PC-9 (cell line): ENCODE measurements around the gene SMIM10L2A. TPM values are rescaled to one million over a fixed set of nuclear protein-coding genes. Genes with fewer than 3 reads are reported as not detected.

Experiments used
- Bru-seq: library from RNA; stranded (reverse); fragments of 400-500 nt; gene quantifications from one replicate; lab custom pipeline; 2021; lab: Mats Ljungman, UMichigan
- BruChase-seq, 2 experiments: library from RNA; stranded (reverse); fragments of 400-500 nt; gene quantifications; one replicate each; lab custom pipeline; 2021; lab: Mats Ljungman, UMichigan
- BruUV-seq: library from RNA; stranded (reverse); fragments of 400-500 nt; replicated peaks from 2 replicates; lab custom pipeline; 2021; lab: Mats Ljungman, UMichigan
- CTCF ChIA-PET: fragments of 300-600 bp; sonication (Branson Sonifier 250); formaldehyde crosslinking; loops from one replicate; lab custom pipeline; 2022; ENCODE audit warnings: antibody characterized with exemption; lab: Charles Lee
- POLR2A ChIA-PET: fragments of 300-600 bp; sonication (Branson Sonifier 250); formaldehyde crosslinking; loops from one replicate; lab custom pipeline; 2022; ENCODE audit warnings: antibody characterized with exemption; ENCODE audit not compliant: unreplicated experiment; lab: Charles Lee
- DNase-seq, 2 experiments: peaks; one replicate each; pipeline versions ENCODE4 v3.0.0 to v3.0.0-alpha.2; 2015 to 2022; ENCODE audit warnings: mixed read lengths in 1 of 2
- H2AFZ ChIP-seq: fragments of 200-600 bp; sonication (generic); 2 replicates; pipeline ENCODE4 v1.8.1; 2017; ENCODE audit warnings: antibody characterized with exemption
- H3F3A ChIP-seq: fragments of 200-600 bp; sonication (generic); 2 replicates; pipeline ENCODE4 v1.8.1; 2017; ENCODE audit warnings: antibody characterized with exemption, mild to moderate bottlenecking, low read depth; ENCODE audit not compliant: insufficient read depth
- H3K27ac ChIP-seq: fragments of 200-600 bp; sonication (generic); 2 replicates; pipeline ENCODE4 v1.6.1; 2016; ENCODE audit warnings: mixed run types
- H3K27me3 ChIP-seq: fragments of 200-600 bp; sonication (generic); 2 replicates; pipeline ENCODE4 v1.6.1; 2016; ENCODE audit warnings: low read depth, mixed run types; ENCODE audit not compliant: insufficient read depth
- H3K36me3 ChIP-seq: fragments of 200-600 bp; sonication (generic); 2 replicates; pipeline ENCODE4 v1.6.1; 2016; ENCODE audit warnings: low read depth, mixed run types
- H3K4me1 ChIP-seq: fragments of 200-600 bp; sonication (generic); replicated peaks from 2 replicates; pipeline ENCODE4 v1.6.1; 2016; ENCODE audit warnings: mixed run types; ENCODE audit not compliant: insufficient read depth
- H3K4me2 ChIP-seq: fragments of 200-600 bp; sonication (generic); 2 replicates; pipeline ENCODE4 v1.6.1; 2017; ENCODE audit warnings: mixed run types
- H3K4me3 ChIP-seq: fragments of 200-600 bp; sonication (generic); 2 replicates; pipeline ENCODE4 v1.6.1; 2016; ENCODE audit warnings: mixed run types
- H3K79me2 ChIP-seq: fragments of 200-600 bp; sonication (generic); 2 replicates; pipeline ENCODE4 v1.6.1; 2017; ENCODE audit warnings: low read depth, mixed run types
- H3K9me2 ChIP-seq: fragments of 200-600 bp; sonication (generic); 2 replicates; pipeline ENCODE4 v1.8.1; 2017; ENCODE audit warnings: mild to moderate bottlenecking; ENCODE audit not compliant: insufficient read depth
- H3K9me3 ChIP-seq: fragments of 200-600 bp; sonication (generic); 2 replicates; pipeline ENCODE4 v1.8.1; 2016; ENCODE audit warnings: low read depth; ENCODE audit not compliant: insufficient read depth
- H4K20me1 ChIP-seq: fragments of 200-600 bp; sonication (generic); 2 replicates; pipeline ENCODE4 v1.8.1; 2017; ENCODE audit not compliant: insufficient read depth
- EZH2 ChIP-seq: fragments of 200-600 bp; sonication (generic); IDR thresholded peaks from 2 replicates; pipeline ENCODE4 v1.8.0; 2017; ENCODE audit warnings: antibody characterized with exemption, low read depth
- intact Hi-C: fragments of 100-400 bp; cut with micrococcal nuclease; formaldehyde crosslinking; loops from one replicate; pipeline ENCODE4 v1.10.0; 2022; ENCODE audit not compliant: unreplicated experiment
- long read RNA-seq: library from polyadenylated mRNA; stranded (forward); transcript quantifications from one replicate; pipeline ENCODE4 v2.0.0, GENCODE V29; 2022
- total RNA-seq: library from RNA; stranded (reverse); gene quantifications from 2 replicates; pipeline ENCODE4 v1.2.3, GENCODE V29; 2021
- TF ChIP-seq, protein P1 (sequence below): fragments of 200-600 bp; sonication (generic); conservative IDR thresholded peaks from 2 replicates; pipeline ENCODE4 v1.6.1; 2017; ENCODE audit warnings: mixed run types, antibody characterized with exemption, mild to moderate bottlenecking, moderate library complexity

Gene SMIM10L2A
- not detected in 2 replicates for total RNA-seq
- Bru-seq, nascent RNA: not detected
- BruChase-seq, experiment 1, labeled RNA remaining after a 2-hour chase: not detected
- BruChase-seq, experiment 2, labeled RNA remaining after a 6-hour chase: not detected
- long read RNA-seq: 0 reads

GRCh38 chrX:135421932-135422809 lies at the start of gene SMIM10L2A:
Gene SMIM10L2A, plus strand, starts transcription at chrX:135421944. Its CDS starts 188 bp downstream, at chrX:135422132.
- Histone ChIP-seq H3K4me1 (no peaks in the 10 kb centered on the region), H3K4me2 (no peak within 1 kb of the TSS), H3K79me2 (no peaks in the 10 kb centered on the region), H3K4me3 (no peak within 1 kb of the TSS), H3K27ac (no peak within 1 kb of the TSS), H4K20me1 (no peaks in the 10 kb centered on the region), H3K36me3 (no peaks in the 10 kb centered on the region), H3K9me3 (no peaks in the 10 kb centered on the region), H2AFZ (no peak within 1 kb of the TSS), H3K9me2 (no peaks in the 10 kb centered on the region), H3F3A (no peaks in the 10 kb centered on the region), H3K27me3 (peaks cover 21% of the 10 kb centered on the region)
- BruUV-seq: no TSS peak
- DNase-seq: no peak
- intact Hi-C loops: no loop called here
- ChIA-PET CTCF (no interaction called here), POLR2A (no interaction called here)
- TF ChIP-seq, protein P1, sequence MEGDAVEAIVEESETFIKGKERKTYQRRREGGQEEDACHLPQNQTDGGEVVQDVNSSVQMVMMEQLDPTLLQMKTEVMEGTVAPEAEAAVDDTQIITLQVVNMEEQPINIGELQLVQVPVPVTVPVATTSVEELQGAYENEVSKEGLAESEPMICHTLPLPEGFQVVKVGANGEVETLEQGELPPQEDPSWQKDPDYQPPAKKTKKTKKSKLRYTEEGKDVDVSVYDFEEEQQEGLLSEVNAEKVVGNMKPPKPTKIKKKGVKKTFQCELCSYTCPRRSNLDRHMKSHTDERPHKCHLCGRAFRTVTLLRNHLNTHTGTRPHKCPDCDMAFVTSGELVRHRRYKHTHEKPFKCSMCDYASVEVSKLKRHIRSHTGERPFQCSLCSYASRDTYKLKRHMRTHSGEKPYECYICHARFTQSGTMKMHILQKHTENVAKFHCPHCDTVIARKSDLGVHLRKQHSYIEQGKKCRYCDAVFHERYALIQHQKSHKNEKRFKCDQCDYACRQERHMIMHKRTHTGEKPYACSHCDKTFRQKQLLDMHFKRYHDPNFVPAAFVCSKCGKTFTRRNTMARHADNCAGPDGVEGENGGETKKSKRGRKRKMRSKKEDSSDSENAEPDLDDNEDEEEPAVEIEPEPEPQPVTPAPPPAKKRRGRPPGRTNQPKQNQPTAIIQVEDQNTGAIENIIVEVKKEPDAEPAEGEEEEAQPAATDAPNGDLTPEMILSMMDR: no peak

DNA sequence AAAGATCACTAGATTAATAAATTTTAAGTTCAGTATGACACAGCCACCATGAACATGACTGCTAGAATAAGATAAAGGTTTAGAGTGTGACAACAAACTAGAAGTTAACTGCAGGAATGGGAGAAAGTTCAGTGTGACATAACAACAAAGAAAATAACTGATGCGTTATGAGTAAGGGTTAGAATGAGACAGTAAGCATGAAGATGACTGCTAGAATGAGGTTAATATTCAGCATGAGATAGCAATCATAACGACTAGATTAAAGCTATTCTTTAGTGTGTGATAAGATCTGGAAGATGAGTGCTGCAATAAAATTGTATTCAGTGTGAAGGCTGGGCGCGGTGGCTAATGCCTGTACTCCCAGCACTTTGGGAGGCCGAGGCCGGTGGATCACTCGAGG lies 48.4 kb upstream of the SMIM10L2A start:
- no peak overlapping the region for H3K4me2 ChIP-seq
- ChIA-PET POLR2A (no interaction called here), CTCF (no interaction called here)

DNA sequence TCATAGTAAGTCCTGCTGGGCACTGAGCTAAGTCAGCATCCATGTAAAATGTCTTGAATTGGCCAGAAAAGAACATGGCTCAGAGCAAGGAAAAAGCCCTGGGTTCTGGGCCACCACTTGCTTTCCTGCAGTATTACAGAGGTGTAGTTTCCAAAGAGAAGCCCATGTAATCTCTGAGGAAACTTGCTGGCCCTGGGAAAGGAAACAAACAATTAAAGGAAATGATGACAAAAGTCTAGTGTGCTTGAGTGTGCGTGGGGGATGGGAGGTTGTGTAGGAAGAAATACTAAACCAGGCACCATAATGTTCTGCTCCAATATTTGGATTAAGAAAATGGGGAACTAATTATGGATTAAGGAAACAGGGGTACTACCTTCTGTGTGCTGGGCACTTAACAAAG lies 39.5 kb upstream of the SMIM10L2A start:
- no peak for DNase-seq
- no peaks in the 10 kb centered on the region for H4K20me1 ChIP-seq
- H3K27ac ChIP-seq: no peak overlapping the region
- H3K4me1 ChIP-seq: no peaks in the 10 kb centered on the region
- H3K36me3 ChIP-seq: no peaks in the 10 kb centered on the region
- no peaks in the 10 kb centered on the region for H3K9me2 ChIP-seq
- BruUV-seq: no TSS peak
- ChIA-PET POLR2A (no interaction called here), CTCF (no interaction called here)
- intact Hi-C loops: no loop called here
- H3K9me3 ChIP-seq: no peaks in the 10 kb centered on the region
- H3K79me2 ChIP-seq: no peaks in the 10 kb centered on the region
- TF ChIP-seq, protein P1: no peak
- no peak for TF ChIP-seq EZH2
- no peak overlapping the region for H2AFZ ChIP-seq
- no peak overlapping the region for H3K4me3 ChIP-seq
- H3K27me3 ChIP-seq: no peaks in the 10 kb centered on the region
- H3F3A ChIP-seq: no peaks in the 10 kb centered on the region
- H3K4me2 ChIP-seq: no peak overlapping the region

More for the DNA sequence above, 48.4 kb upstream of the SMIM10L2A start:
- Histone ChIP-seq H3F3A (no peaks in the 10 kb centered on the region), H3K9me2 (no peaks in the 10 kb centered on the region), H3K79me2 (no peaks in the 10 kb centered on the region), H4K20me1 (no peaks in the 10 kb centered on the region), H3K4me1 (no peaks in the 10 kb centered on the region), H3K9me3 (no peaks in the 10 kb centered on the region), H3K27ac (no peak overlapping the region), H3K36me3 (no peaks in the 10 kb centered on the region), H2AFZ (no peak overlapping the region), H3K4me3 (no peak overlapping the region), H3K27me3 (no peaks in the 10 kb centered on the region)
- intact Hi-C loops: no loop called here
- no TSS peak for BruUV-seq
- TF ChIP-seq, protein P1: no peak
- no peak for TF ChIP-seq EZH2
- no peak for DNase-seq
